Pancreas (tissue), 10 donors: ENCODE results near the gene HEATR1. TPM values are rescaled to one million over a fixed set of nuclear protein-coding genes. Genes with fewer than 3 reads are reported as not detected.

Experiments
- ATAC-seq, 4 donors: fragments of 200-7000 bp; cut with Tn5 transposase; one replicate each; pipeline versions ENCODE4 v1.8.0 to v1.9.1; 2020; ENCODE audit warnings: mild to moderate bottlenecking in 4 of 4, moderate library complexity in 4 of 4
- DNase-seq, 6 donors: peaks; one replicate each; pipeline ENCODE4 v3.0.0-alpha.2; 2020
- FAIRE-seq: peaks from 2 replicates; lab custom pipeline; 2012; peaks lifted over from hg19 to GRCh38; lab: Jason Lieb, UNC
- H3K27ac ChIP-seq, 4 donors: fragments of 200-600 bp; sonication (generic); 1 replicate in 3 of 4; 2 replicates in 1 of 4; pipeline versions ENCODE4 v1.5.0 to v1.8.0; 2020
- H3K27me3 ChIP-seq, 4 donors: fragments of 200-600 bp; one replicate each; pipeline ENCODE4 v1.8.0; 2021
- H3K36me3 ChIP-seq, 3 donors: fragments of 200-600 bp; sonication (generic) in 1 of 3; one replicate each; pipeline versions ENCODE4 v1.5.0 to v1.8.0; 2020 to 2021
- H3K4me1 ChIP-seq, 3 donors: fragments of 200-600 bp; one replicate each; pipeline ENCODE4 v1.8.0; 2021
- H3K4me3 ChIP-seq, 4 donors: fragments of 200-600 bp; sonication (generic) in 2 of 4; one replicate each; pipeline versions ENCODE4 v1.5.0 to v1.8.0; 2020 to 2021
- H3K9me3 ChIP-seq, 4 donors: fragments of 200-600 bp; one replicate each; pipeline ENCODE4 v1.8.0; 2021
- CTCF ChIP-seq, 4 donors: fragments of 200-600 bp; sonication (generic) in 3 of 4; IDR thresholded peaks; one replicate each; pipeline versions ENCODE4 v1.5.0 to v1.8.0; 2021; ENCODE audit warnings: antibody characterized with exemption in 4 of 4
- WGBS, 2 donors: extraction: QIAGEN DNeasy Blood & Tissue Kit; methylation state at CpG; one replicate each; pipeline ENCODE4 v1.1.7; 2013; 5-methylcytosine and 5-hydroxymethylcytosine counted together
- intact Hi-C, 3 donors: fragments of 100-400 bp; cut with DNase I; formaldehyde crosslinking; loops; one replicate each; pipeline versions ENCODE4 v1.11.1 to v1.14.2; 2022
- polyA plus RNA-seq, 2 donors: library from polyadenylated mRNA; stranded (reverse); fragments of 200-250 nt; gene quantifications; one replicate each; pipeline ENCODE4 v1.2.3, GENCODE V29; 2013
- total RNA-seq, 6 donors: library from RNA; stranded (reverse); fragmentation: NEBNext Ultra II Directional in 4 of 6; extraction: Animal tissue kit (Norgen Biotek cat#: 25700) in 4 of 6; gene quantifications; one replicate each; pipeline versions ENCODE4 v1.2.1 to v1.2.4, GENCODE V29; 2021 to 2023
- donor health status: healthy with polysubstance abuse.
- donor health status: DM: no; HTN: no; CAD: no; lungs with moderate emphysema.
- donor health status: DM: no; HTN: no; CAD: no.
- donor health status: control.
- donor health status: control.
- donor health status: Bipolar disorder and iron deficiency.
- donor health status: DM: yes; HTN: yes; CAD: no.
- donor health status: DM: no; HTN: no; CAD: no.
- donor health status: DM: no; HTN: no; CAD: no.
- donor health status: DM: yes; HTN: yes; CAD: no.

HEATR1 gene
- total and polyA plus RNA-seq, 8 donors, result 4.1 to 21.2 (median 15.2) TPM

DNA sequence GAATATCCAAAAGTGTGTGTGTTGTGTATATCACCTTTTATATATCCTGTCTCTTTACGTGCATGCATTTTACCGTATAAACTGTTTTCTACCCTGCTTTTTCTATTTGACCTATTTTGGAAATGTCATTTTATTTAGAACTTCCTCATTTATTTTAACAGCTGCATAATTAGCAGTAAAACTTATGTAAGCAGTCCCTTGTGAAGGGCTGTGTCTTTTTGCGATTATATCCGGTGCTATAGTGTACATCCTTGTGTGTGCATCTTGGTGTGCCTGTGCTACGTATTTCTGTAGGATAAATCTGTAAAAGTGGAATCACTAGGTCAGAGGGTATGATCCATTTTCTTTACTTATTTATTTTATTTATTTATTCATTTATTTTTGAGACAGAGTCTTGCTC lies 73.4 kb downstream of the HEATR1 start:
- WGBS, 2 donors, result 81 to 87% methylated on average over 5 of the region's 5 CpGs
- Histone ChIP-seq H3K9me3 (no peaks in the 10 kb centered on the region), H3K4me1 (peaks cover 0 to 11% (median 0%) of the 10 kb centered on the region in 3 donors), H3K4me3 (no peak overlapping the region), H3K27me3 (no peaks in the 10 kb centered on the region), H3K36me3 (peaks cover 0 to 8% (median 3%) of the 10 kb centered on the region in 3 donors), H3K27ac (no peak overlapping the region)
- no peak for ATAC-seq
- intact Hi-C loops, result loop anchor here in 1 of 3 donors (10.0 kb wide), 1 partner anchor 426 kb away; no protein-coding TSS in a partner anchor
- no peak for TF ChIP-seq CTCF (IDR thresholded peaks at IDR 0.05)
- DNase-seq, result no peak
- no peak for FAIRE-seq

DNA sequence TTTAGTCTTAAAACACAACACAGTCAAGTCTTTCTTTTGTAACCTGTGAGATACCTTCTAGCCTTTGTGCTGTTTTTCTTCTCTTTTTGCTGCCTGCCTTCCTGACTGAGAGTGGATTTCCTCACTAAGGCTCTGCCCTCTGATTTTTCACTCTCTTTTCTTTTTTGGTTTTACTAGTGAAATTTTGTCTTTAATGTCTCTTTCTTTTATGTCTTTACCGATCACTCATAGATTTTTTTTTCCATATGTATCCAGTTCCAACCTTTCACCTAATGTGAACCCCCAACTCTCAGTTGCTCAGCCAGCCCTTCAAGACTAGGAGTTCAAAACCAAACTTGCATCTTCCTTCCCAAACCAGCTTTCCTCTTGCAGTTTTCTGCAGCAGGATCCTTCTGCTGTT lies 74.0 kb downstream of the HEATR1 start:
- ATAC-seq (no peak), DNase-seq (no peak), FAIRE-seq (no peak)
- Histone ChIP-seq H3K4me1 (peaks cover under 1 to 14% (median 2%) of the 10 kb centered on the region in 3 donors), H3K27ac (no peak overlapping the region), H3K9me3 (no peaks in the 10 kb centered on the region), H3K27me3 (no peaks in the 10 kb centered on the region), H3K36me3 (peaks cover 0 to 8% (median 3%) of the 10 kb centered on the region in 3 donors), H3K4me3 (no peak overlapping the region)
- intact Hi-C loops, result loop anchor here in 1 of 3 donors (10.0 kb wide), 1 partner anchor 425 kb away; no protein-coding TSS in a partner anchor
- WGBS, 2 donors, result 90 to 91% methylated on average over 1 of the region's 1 CpG
- no peak for TF ChIP-seq CTCF (IDR thresholded peaks at IDR 0.05)

GRCh38 chr1:236526079-236526478 lies 78.2 kb downstream of the HEATR1 start:
- Histone ChIP-seq H3K27ac (no peak overlapping the region), H3K27me3 (no peaks in the 10 kb centered on the region), H3K4me3 (no peak overlapping the region), H3K36me3 (peaks cover 0 to 8% (median 3%) of the 10 kb centered on the region in 3 donors), H3K4me1 (peaks cover 8 to 11% (median 11%) of the 10 kb centered on the region in 3 donors), H3K9me3 (no peaks in the 10 kb centered on the region)
- ATAC-seq (no peak), FAIRE-seq (no peak), DNase-seq (no peak)
- 82 to 87% methylated on average over 3 of the region's 3 CpGs for WGBS, 2 donors
- intact Hi-C loops, result no loop called here
- no peak for TF ChIP-seq CTCF (IDR thresholded peaks at IDR 0.05)

DNA sequence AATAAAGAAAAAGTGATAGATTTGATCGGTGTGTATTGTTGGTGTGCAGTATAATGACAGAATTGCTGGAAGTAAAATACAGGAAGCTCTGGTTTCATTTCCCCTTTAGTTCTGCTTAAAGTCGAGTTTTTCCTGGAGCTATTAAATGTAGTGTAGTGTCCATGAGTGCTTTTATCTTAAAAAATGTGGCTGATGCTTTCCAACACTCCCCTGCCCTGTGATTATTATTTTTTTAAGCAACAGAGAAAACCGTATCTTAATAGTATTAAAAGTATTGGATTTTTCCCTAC lies 79.5 kb downstream of the HEATR1 start:
- Histone ChIP-seq H3K4me1 (peaks cover 8 to 11% (median 9%) of the 10 kb centered on the region in 3 donors), H3K27ac (peak overlapping the region in 3 of 4 donors; percentile 85 to 95 (median 91)), H3K4me3 (peak overlapping the region; percentile 84 to 98 (median 96)), H3K27me3 (no peaks in the 10 kb centered on the region), H3K9me3 (no peaks in the 10 kb centered on the region), H3K36me3 (peaks cover 0 to 8% (median 3%) of the 10 kb centered on the region in 3 donors)
- ATAC-seq, result no peak
- FAIRE-seq, result no peak
- TF ChIP-seq CTCF (IDR thresholded peaks at IDR 0.05), result no peak
- 5 to 8% methylated on average over 3 of the region's 3 CpGs for whole genome bisulfite sequencing, 2 donors
- no peak for DNase-seq
- intact Hi-C loops, result no loop called here

GRCh38 chr1:236524142-236524894 lies 80.0 kb downstream of the HEATR1 start:
- no peak for TF ChIP-seq CTCF (IDR thresholded peaks at IDR 0.05)
- FAIRE-seq, result no peak
- intact Hi-C loops, result no loop called here
- no peaks in the 10 kb centered on the region for H3K9me3 ChIP-seq
- peak; percentile 66 to 82 (median 72) for ATAC-seq
- peaks cover 8 to 11% (median 8%) of the 10 kb centered on the region in 3 donors for H3K4me1 ChIP-seq
- peak in 2 of 6 donors; percentile 23 to 63 for DNase-seq
- H3K27ac ChIP-seq, result peak overlapping the region; percentile 85 to 95 (median 90)
- peaks cover 0 to 8% (median 3%) of the 10 kb centered on the region in 3 donors for H3K36me3 ChIP-seq
- H3K4me3 ChIP-seq, result peak overlapping the region; percentile 84 to 98 (median 96)
- 0 to 1% methylated on average over 32 of the region's 32 CpGs for WGBS, 2 donors
- no peaks in the 10 kb centered on the region for H3K27me3 ChIP-seq
